ENCODE data around the gene DNMT1. TPM values are rescaled to one million over a fixed set of nuclear protein-coding genes. Genes with fewer than 3 reads are reported as not detected.
"Not testable (repeated sequence)": the region's sequence is repeated elsewhere in the genome, so short reads cannot be mapped to it uniquely, and the experiment has no call there.

The DNMT1 gene
- total RNA-seq, 1 experiment from 2014 or later: 133 TPM

GRCh38 chr19:10203686-10204085 lies 8.9 kb upstream of the DNMT1 start:
- H3K27ac Mint-ChIP-seq (ENCODE audit: unreplicated experiment): no peak overlapping the region
- peaks cover 19% of the 10 kb centered on the region for H3K4me1 Mint-ChIP-seq (ENCODE audit: low read depth, unreplicated experiment)
- H3K9me3 Mint-ChIP-seq (ENCODE audit: low read depth, unreplicated experiment): peaks cover 7% of the 10 kb centered on the region
- no peaks in the 10 kb centered on the region for H3K27me3 Mint-ChIP-seq (ENCODE audit: unreplicated experiment)
- no TSS peak for BruUV-seq (replicated peaks)
- intact Hi-C loops (cut with micrococcal nuclease; ENCODE audit: unreplicated experiment): no loop called here
- H3K36me3 Mint-ChIP-seq (ENCODE audit: insufficient read depth, unreplicated experiment): peaks cover 10% of the 10 kb centered on the region
- CTCF ChIA-PET: no interaction called here
- no peak for TF ChIP-seq CTCF (IDR thresholded peaks at IDR 0.05; ENCODE audit: unreplicated experiment)
- no peak overlapping the region for H3K4me3 Mint-ChIP-seq (ENCODE audit: low read depth, unreplicated experiment)
- no peak for DNase-seq

GRCh38 chr19:10201176-10201575 lies 6.4 kb upstream of the DNMT1 start:
- Mint-ChIP-seq H3K4me3 (ENCODE audit: low read depth, unreplicated experiment) (no peak overlapping the region), H3K27me3 (ENCODE audit: unreplicated experiment) (no peaks in the 10 kb centered on the region), H3K4me1 (ENCODE audit: low read depth, unreplicated experiment) (peaks cover 11% of the 10 kb centered on the region), H3K27ac (ENCODE audit: unreplicated experiment) (no peak overlapping the region), H3K36me3 (ENCODE audit: insufficient read depth, unreplicated experiment) (peaks cover 6% of the 10 kb centered on the region), H3K9me3 (ENCODE audit: low read depth, unreplicated experiment) (peaks cover 5% of the 10 kb centered on the region)
- CTCF ChIA-PET: interaction anchor here (0.6 kb wide), 1 partner anchor 46 kb away, joined by 3 read pairs; no protein-coding TSS in a partner anchor
- intact Hi-C loops (cut with micrococcal nuclease; ENCODE audit: unreplicated experiment): no loop called here
- no peak for TF ChIP-seq CTCF (IDR thresholded peaks at IDR 0.05; ENCODE audit: unreplicated experiment)
- BruUV-seq (replicated peaks): no TSS peak
- DNase-seq: no peak

- DNase-seq; BruUV-seq (replicated peaks); H3K27me3 Mint-ChIP-seq (ENCODE audit: unreplicated experiment); H3K4me1 Mint-ChIP-seq (ENCODE audit: low read depth, unreplicated experiment); H3K27ac Mint-ChIP-seq (ENCODE audit: unreplicated experiment); H3K9me3 Mint-ChIP-seq (ENCODE audit: low read depth, unreplicated experiment); intact Hi-C loops (cut with micrococcal nuclease; ENCODE audit: unreplicated experiment); CTCF ChIA-PET; H3K36me3 Mint-ChIP-seq (ENCODE audit: insufficient read depth, unreplicated experiment); H3K4me3 Mint-ChIP-seq (ENCODE audit: low read depth, unreplicated experiment): not testable (repeated sequence)
These were observed 5.3 kb upstream of the DNMT1 start for GRCh38 chr19:10200101-10200500.

GRCh38 chr19:10198889-10199644 lies 4.3 kb upstream of the DNMT1 start:
- H3K27ac Mint-ChIP-seq (ENCODE audit: unreplicated experiment); H3K4me3 Mint-ChIP-seq (ENCODE audit: low read depth, unreplicated experiment); CTCF ChIA-PET; H3K27me3 Mint-ChIP-seq (ENCODE audit: unreplicated experiment); BruUV-seq (replicated peaks); DNase-seq; H3K4me1 Mint-ChIP-seq (ENCODE audit: low read depth, unreplicated experiment); H3K9me3 Mint-ChIP-seq (ENCODE audit: low read depth, unreplicated experiment); intact Hi-C loops (cut with micrococcal nuclease; ENCODE audit: unreplicated experiment): not testable (repeated sequence)
- peaks cover 10% of the 10 kb centered on the region for H3K36me3 Mint-ChIP-seq (ENCODE audit: insufficient read depth, unreplicated experiment)

GRCh38 chr19:10195199-10195519 lies 406 bp upstream of the DNMT1 start:
- CTCF ChIA-PET: interaction anchor here (0.6 to 1.2 kb wide), 3 partner anchors 11 to 249 kb away, joined by 3 to 6 read pairs (median 5); no protein-coding TSS in a partner anchor
- Mint-ChIP-seq H3K9me3 (ENCODE audit: low read depth, unreplicated experiment) (no peaks in the 10 kb centered on the region), H3K4me1 (ENCODE audit: low read depth, unreplicated experiment) (no peaks in the 10 kb centered on the region), H3K27ac (ENCODE audit: unreplicated experiment) (no peak overlapping the region), H3K27me3 (ENCODE audit: unreplicated experiment) (no peaks in the 10 kb centered on the region), H3K36me3 (ENCODE audit: insufficient read depth, unreplicated experiment) (peaks cover 21% of the 10 kb centered on the region), H3K4me3 (ENCODE audit: low read depth, unreplicated experiment) (peak overlapping the region; percentile 86)
- intact Hi-C loops (cut with micrococcal nuclease; ENCODE audit: unreplicated experiment): no loop called here
- no peak for DNase-seq
- BruUV-seq (replicated peaks): no TSS peak
- no peak for TF ChIP-seq CTCF (IDR thresholded peaks at IDR 0.05; ENCODE audit: unreplicated experiment)
